AG04450 (cell line): ENCODE data around the gene TNFRSF6B. TPM values are rescaled to one million over a fixed set of nuclear protein-coding genes. Genes with fewer than 3 reads are reported as not detected.
"Not testable (repeated sequence)": the region's sequence is repeated elsewhere in the genome, so short reads cannot be mapped to it uniquely, and the experiment has no call there.

Experiments
- CTCF ChIA-PET: fragments of 300-600, 350-600 bp; formaldehyde crosslinking; extraction: SDS; loops from one replicate; lab custom pipeline; 2022; ENCODE audit warnings: antibody characterized with exemption, inconsistent platforms; lab: Charles Lee
- POLR2A ChIA-PET: fragments of 350-600 bp; formaldehyde crosslinking; extraction: SDS; loops from one replicate; lab custom pipeline; 2021; ENCODE audit warnings: antibody characterized with exemption, inconsistent platforms; lab: Yijun Ruan, JAX
- DNase-seq: peaks from one replicate; pipeline ENCODE4 v3.0.0-alpha.2; 2011; ENCODE audit warnings: low read depth, low spot score
- H3K27ac ChIP-seq: one replicate; pipeline ENCODE4 v1.5.1; 2012; ENCODE audit warnings: low read depth, low read length, control low read depth
- H3K27me3 ChIP-seq: one replicate; pipeline ENCODE4 v1.6.0; 2012; ENCODE audit warnings: low read length; ENCODE audit not compliant: control insufficient read depth, insufficient read depth
- H3K4me3 ChIP-seq: 2 replicates; pipeline ENCODE4 v1.5.1; 2011; ENCODE audit warnings: mild to moderate bottlenecking, low read depth, low read length, control low read depth
- H3K9me3 ChIP-seq: 2 replicates; pipeline ENCODE4 v1.5.1; 2012; ENCODE audit warnings: low read length; ENCODE audit not compliant: control insufficient read depth, insufficient read depth
- polyA minus RNA-seq: library from RNA; depleted of rRNA, polyadenylated mRNA; stranded (reverse); fragments of >200 nt; gene quantifications from 2 replicates; pipeline ENCODE4 v1.2.3, GENCODE V29; 2011; rRNA and poly(A)+ RNA removed
- polyA plus RNA-seq: library from polyadenylated mRNA; depleted of rRNA; stranded (reverse); fragments of >200 nt; gene quantifications from 2 replicates; pipeline ENCODE4 v1.2.3, GENCODE V29; 2011; rRNA removed
- TF ChIP-seq, protein P1 (sequence below): IDR thresholded peaks from 2 replicates; pipeline ENCODE4 v1.5.1; 2011; ENCODE audit warnings: low read depth, low read length, control low read depth, inconsistent platforms

The TNFRSF6B gene
- polyA plus RNA-seq (2.5 and 5.2 TPM in 2 replicates), polyA minus RNA-seq (0.74 and 1.2 TPM in 2 replicates)

GRCh38 chr20:63696628-63697356 lies at the start of gene TNFRSF6B:
Gene TNFRSF6B, plus strand, starts transcription at chr20:63696652. Its CDS starts 116 bp downstream, at chr20:63696768.
- Histone ChIP-seq H3K9me3 (no peaks in the 10 kb centered on the region; the same call in 1 of the 2 replicates), H3K27me3 (no peaks in the 10 kb centered on the region), H3K4me3 (peak within 1 kb of the TSS; percentile 36), H3K27ac (no peak within 1 kb of the TSS)
- ChIA-PET POLR2A (interaction anchor here (0.6 to 1.5 kb wide), 6 partner anchors 10 to 168 kb away, joined by 3 to 4 read pairs (median 4); partner anchors contain the start of gene TPD52L2), CTCF (no interaction called here)
- no peak for DNase-seq
- TF ChIP-seq, protein P1, sequence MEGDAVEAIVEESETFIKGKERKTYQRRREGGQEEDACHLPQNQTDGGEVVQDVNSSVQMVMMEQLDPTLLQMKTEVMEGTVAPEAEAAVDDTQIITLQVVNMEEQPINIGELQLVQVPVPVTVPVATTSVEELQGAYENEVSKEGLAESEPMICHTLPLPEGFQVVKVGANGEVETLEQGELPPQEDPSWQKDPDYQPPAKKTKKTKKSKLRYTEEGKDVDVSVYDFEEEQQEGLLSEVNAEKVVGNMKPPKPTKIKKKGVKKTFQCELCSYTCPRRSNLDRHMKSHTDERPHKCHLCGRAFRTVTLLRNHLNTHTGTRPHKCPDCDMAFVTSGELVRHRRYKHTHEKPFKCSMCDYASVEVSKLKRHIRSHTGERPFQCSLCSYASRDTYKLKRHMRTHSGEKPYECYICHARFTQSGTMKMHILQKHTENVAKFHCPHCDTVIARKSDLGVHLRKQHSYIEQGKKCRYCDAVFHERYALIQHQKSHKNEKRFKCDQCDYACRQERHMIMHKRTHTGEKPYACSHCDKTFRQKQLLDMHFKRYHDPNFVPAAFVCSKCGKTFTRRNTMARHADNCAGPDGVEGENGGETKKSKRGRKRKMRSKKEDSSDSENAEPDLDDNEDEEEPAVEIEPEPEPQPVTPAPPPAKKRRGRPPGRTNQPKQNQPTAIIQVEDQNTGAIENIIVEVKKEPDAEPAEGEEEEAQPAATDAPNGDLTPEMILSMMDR, result no peak

- POLR2A ChIA-PET, result interaction anchor here (0.6 kb wide), 1 partner anchor 49 kb away, joined by 3 read pairs; no protein-coding TSS in a partner anchor
- Histone ChIP-seq H3K27ac (no peak overlapping the region), H3K9me3 (no peaks in the 10 kb centered on the region; the same call in 1 of the 2 replicates)
These were observed 48.3 kb upstream of the TNFRSF6B start for GRCh38 chr20:63648190-63648589.

DNA sequence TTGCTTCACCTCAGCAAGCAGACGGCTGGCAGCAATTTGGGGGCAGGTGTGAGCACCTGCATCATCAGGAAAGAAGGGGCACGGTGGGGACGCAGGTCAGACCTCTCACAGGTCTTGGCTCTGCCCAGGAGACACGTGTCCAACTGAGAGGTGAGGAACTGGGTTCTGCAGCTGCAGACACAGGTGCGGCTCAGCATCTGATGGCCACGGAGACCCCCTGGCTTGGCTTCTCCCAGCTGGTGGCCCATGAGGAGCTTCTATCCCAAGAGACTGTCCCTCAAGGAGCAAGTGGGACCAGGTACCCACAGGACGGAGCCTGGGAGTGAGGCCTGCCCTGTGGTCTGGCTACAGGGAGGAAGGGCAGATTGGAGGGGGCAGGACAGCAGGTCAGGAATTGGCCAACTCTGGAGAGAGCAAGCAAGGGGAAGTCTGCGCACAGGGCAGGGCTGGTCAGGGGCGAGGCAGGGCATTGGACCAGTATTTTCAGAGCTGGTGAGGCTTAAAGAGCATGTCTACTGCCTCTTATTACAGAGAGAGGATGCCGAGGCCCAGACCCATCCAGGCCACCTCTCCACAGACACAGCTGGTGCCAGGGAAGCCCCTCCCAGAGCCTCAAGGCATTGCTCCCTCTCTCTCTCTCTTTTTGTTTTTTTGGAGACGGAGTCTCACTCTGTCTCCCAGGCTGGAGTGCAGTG lies 47.4 kb upstream of the TNFRSF6B start:
- TF ChIP-seq, protein P1, result no peak
- POLR2A ChIA-PET, result interaction anchor here (0.6 to 0.7 kb wide), 2 partner anchors 48 to 363 kb away, joined by 3 to 8 read pairs; no protein-coding TSS in a partner anchor
- H3K27ac ChIP-seq, result no peak overlapping the region
- H3K4me3 ChIP-seq, result no peak overlapping the region
- no peaks in the 10 kb centered on the region for H3K27me3 ChIP-seq
- DNase-seq, result no peak
- CTCF ChIA-PET, result no interaction called here
- no peaks in the 10 kb centered on the region; the same call in 1 of the 2 replicates for H3K9me3 ChIP-seq

More at GRCh38 chr20:63648190-63648589, 48.3 kb upstream of the TNFRSF6B start:
- Histone ChIP-seq H3K4me3 (no peak overlapping the region), H3K27me3 (no peaks in the 10 kb centered on the region)
- no peak for DNase-seq
- CTCF ChIA-PET, result interaction anchor here (0.8 kb wide), 1 partner anchor 110 kb away, joined by 3 read pairs; no protein-coding TSS in a partner anchor
- TF ChIP-seq, protein P1, result no peak

- H3K9me3 ChIP-seq, H3K27ac ChIP-seq, CTCF ChIA-PET, H3K4me3 ChIP-seq, H3K27me3 ChIP-seq, DNase-seq, POLR2A ChIA-PET: not testable (repeated sequence)
These were observed 46.0 kb upstream of the TNFRSF6B start for GRCh38 chr20:63650486-63650885.

GRCh38 chr20:63651942-63652191 lies 44.6 kb upstream of the TNFRSF6B start:
- ChIA-PET CTCF (no interaction called here), POLR2A (interaction anchor here (0.7 to 1.4 kb wide), 2 partner anchors 10 to 31 kb away, joined by 4 to 6 read pairs; no protein-coding TSS in a partner anchor)
- Histone ChIP-seq H3K27me3 (no peaks in the 10 kb centered on the region), H3K27ac (no peak overlapping the region), H3K9me3 (no peaks in the 10 kb centered on the region; the same call in 1 of the 2 replicates), H3K4me3 (peak overlapping the region; percentile 70)
- DNase-seq, result no peak
- TF ChIP-seq, protein P1, result no peak
